ENCODE data around the gene STIM2.

DNA sequence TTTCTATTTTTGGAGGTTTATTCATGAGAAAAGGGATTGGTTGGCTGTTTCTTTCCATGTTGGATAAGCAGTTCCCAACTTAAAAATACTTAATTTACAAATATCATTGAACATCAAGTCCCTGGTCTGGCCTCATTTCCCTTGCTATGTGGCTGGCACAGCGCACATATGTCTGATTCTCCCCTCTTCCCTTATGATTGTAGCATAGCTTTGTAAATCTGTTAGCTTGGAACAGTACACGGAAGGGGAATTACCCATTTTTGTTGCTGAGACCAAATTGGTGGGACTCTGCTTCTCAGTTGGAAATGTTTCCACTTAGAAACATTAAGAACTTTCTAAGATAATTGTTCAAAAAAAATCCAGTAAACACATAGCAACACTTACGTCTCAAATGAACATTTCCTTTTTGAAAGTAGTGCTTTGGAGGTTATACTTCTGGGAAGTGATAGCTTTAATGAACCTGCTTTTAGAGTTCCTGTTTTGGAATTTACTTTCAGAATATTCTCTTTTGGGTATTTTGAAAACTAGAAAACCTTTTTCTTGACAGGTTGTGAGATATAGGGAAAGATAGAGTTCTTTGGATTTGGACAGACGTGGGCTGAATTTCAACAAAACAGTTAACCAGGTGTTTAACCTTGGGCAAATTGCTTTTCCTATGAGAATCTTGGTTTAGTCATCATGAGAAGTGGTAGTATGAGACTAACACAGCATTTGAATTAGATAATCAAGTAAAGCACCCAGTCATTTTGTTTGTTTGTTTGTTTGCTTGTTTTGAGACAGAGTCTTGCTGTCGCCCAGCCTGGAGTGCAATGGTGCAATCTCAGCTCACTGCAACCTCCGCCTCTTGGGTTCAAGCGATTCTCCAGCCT, 47.3 kb downstream of the STIM2 start:
- TF ChIP-seq, protein P1, sequence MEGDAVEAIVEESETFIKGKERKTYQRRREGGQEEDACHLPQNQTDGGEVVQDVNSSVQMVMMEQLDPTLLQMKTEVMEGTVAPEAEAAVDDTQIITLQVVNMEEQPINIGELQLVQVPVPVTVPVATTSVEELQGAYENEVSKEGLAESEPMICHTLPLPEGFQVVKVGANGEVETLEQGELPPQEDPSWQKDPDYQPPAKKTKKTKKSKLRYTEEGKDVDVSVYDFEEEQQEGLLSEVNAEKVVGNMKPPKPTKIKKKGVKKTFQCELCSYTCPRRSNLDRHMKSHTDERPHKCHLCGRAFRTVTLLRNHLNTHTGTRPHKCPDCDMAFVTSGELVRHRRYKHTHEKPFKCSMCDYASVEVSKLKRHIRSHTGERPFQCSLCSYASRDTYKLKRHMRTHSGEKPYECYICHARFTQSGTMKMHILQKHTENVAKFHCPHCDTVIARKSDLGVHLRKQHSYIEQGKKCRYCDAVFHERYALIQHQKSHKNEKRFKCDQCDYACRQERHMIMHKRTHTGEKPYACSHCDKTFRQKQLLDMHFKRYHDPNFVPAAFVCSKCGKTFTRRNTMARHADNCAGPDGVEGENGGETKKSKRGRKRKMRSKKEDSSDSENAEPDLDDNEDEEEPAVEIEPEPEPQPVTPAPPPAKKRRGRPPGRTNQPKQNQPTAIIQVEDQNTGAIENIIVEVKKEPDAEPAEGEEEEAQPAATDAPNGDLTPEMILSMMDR (conservative IDR thresholded peaks at IDR 0.05; ENCODE audit: low read depth, low read length) = no peak
- TF ChIP-seq EZH2 (IDR thresholded peaks at IDR 0.05; ENCODE audit: low read length, unreplicated experiment) = no peak

Measured in PC-3 (cell line).